ENCODE measurements around the gene CASZ1. TPM values are rescaled to one million over a fixed set of nuclear protein-coding genes. Genes with fewer than 3 reads are reported as not detected.
A peak's percentile ranks its signal among the peaks of the same experiment; 100 is the strongest.

The CASZ1 gene
- total and polyA plus RNA-seq, 12 donors = 19.5 to 79.8 (median 64.7) TPM

DNA sequence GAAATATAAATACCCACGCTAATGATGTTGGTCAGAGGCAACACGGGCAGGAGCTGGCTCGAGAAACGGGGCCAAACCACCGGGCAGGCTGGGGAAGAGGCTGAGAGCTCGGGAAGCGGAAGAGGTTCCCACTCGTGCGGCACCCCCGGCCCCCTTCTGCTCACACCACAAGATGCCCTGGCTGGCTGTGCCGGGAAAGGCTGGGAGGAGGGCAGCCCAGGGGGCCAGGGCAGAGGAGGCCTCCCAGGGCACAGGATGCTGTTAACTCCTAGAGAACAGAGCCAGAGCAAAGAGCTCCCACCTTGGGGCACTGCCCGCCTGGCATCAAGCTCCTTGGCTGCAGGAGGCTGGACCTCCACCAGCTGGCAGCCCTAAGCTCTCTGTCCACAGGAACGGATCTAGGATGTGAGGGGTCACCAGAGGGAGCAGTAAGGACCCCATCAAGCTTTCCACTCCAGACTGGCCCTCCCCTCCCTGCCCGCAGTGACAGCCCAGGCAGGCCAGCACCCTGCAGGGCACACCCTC lies 44.8 kb downstream of the CASZ1 start:
- H3K27me3 ChIP-seq = no peaks in the 10 kb centered on the region
- 37 to 53% methylated on average over 14 of the region's 14 CpGs for whole genome bisulfite sequencing, 2 donors
- peaks cover 0 to 8% (median 0%) of the 10 kb centered on the region in 9 donors for H3K36me3 ChIP-seq
- H3K27ac ChIP-seq = peak overlapping the region in 3 of 10 donors; percentile 33 to 40 (median 34)
- TF ChIP-seq, protein P1, sequence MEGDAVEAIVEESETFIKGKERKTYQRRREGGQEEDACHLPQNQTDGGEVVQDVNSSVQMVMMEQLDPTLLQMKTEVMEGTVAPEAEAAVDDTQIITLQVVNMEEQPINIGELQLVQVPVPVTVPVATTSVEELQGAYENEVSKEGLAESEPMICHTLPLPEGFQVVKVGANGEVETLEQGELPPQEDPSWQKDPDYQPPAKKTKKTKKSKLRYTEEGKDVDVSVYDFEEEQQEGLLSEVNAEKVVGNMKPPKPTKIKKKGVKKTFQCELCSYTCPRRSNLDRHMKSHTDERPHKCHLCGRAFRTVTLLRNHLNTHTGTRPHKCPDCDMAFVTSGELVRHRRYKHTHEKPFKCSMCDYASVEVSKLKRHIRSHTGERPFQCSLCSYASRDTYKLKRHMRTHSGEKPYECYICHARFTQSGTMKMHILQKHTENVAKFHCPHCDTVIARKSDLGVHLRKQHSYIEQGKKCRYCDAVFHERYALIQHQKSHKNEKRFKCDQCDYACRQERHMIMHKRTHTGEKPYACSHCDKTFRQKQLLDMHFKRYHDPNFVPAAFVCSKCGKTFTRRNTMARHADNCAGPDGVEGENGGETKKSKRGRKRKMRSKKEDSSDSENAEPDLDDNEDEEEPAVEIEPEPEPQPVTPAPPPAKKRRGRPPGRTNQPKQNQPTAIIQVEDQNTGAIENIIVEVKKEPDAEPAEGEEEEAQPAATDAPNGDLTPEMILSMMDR (IDR thresholded peaks at IDR 0.05) = peak in 1 of 9 donors; percentile 7
- DNase-seq (no peak), ATAC-seq (peak in 4 of 8 donors; percentile 3 to 30 (median 18))
- intact Hi-C loops (cut with DNase I) = loop anchor here in 2 of 10 donors (5.0 kb wide), 1 partner anchor 36 kb away; no protein-coding TSS in a partner anchor
- H3K9me3 ChIP-seq = no peaks in the 10 kb centered on the region
- peaks cover 9 to 52% (median 35%) of the 10 kb centered on the region in 9 donors for H3K4me1 ChIP-seq
- H3K4me3 ChIP-seq = no peak overlapping the region

DNA sequence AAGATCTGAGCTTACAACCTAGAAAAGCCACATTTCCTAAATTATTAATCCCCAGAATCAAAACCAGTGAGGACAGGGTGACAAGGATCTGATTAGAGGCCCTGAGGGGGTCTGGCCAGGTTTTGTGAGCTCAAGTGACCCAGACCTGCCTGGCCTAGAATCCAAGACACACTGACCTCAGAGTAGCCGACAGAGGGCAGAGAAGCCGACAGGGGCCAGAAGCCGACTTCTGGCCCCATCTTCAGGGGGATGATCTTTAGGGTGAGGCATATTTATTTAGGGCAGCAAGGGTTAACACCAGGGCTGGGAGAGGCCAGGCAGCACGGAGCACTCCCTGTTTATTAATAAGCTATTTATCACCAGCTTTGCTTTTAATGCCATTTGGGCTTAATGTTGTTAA lies 45.3 kb downstream of the CASZ1 start:
- peaks cover 8 to 52% (median 35%) of the 10 kb centered on the region in 9 donors for H3K4me1 ChIP-seq
- DNase-seq (no peak), ATAC-seq (no peak)
- H3K4me3 ChIP-seq = no peak overlapping the region
- intact Hi-C loops (cut with DNase I) = loop anchor here in 2 of 10 donors (5.0 kb wide), 1 partner anchor 36 kb away; no protein-coding TSS in a partner anchor
- H3K27me3 ChIP-seq = no peaks in the 10 kb centered on the region
- H3K9me3 ChIP-seq = no peaks in the 10 kb centered on the region
- H3K27ac ChIP-seq = peak overlapping the region in 1 of 10 donors; percentile 33
- TF ChIP-seq, protein P1 (IDR thresholded peaks at IDR 0.05) = peak in 1 of 9 donors; percentile 7
- WGBS, 2 donors = 31 to 51% methylated on average over 4 of the region's 4 CpGs
- H3K36me3 ChIP-seq = peaks cover 0 to 8% (median 0%) of the 10 kb centered on the region in 9 donors

DNA sequence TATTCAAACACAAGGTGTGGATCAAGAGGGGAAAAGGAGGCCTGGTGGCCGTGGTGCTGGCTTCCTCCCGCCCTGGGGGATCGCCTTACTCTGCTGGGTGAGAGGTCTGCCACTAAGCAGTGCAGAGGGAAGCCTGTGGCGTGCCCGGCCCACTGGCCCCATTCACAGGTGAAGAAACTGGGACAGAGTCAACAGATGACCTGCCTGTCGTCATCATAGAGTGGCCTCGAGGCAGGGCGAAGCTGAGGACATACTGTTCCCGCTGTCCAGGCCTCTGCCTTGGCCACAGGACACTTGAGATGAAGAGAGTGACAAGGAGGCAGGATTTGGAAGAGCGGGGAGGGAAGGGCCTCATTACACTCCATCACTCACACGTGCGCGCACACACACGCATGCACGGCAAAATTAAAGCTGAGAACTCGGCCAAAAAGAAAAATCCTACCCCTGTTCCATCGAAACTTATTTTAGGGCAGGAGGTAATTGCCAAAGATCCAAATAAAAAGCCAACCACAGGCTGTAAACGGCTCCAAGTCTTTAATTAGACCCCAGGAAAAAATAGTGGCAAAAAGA lies 50.5 kb downstream of the CASZ1 start:
- intact Hi-C loops (cut with DNase I) = loop anchor here in 1 of 10 donors (5.0 kb wide), 1 partner anchor 41 kb away; no protein-coding TSS in a partner anchor
- Histone ChIP-seq H3K4me3 (no peak overlapping the region), H3K4me1 (peaks cover 0 to 64% (median 27%) of the 10 kb centered on the region in 9 donors), H3K9me3 (no peaks in the 10 kb centered on the region), H3K36me3 (peaks cover 0 to 8% (median 0%) of the 10 kb centered on the region in 9 donors), H3K27me3 (peaks cover 0 to 4% (median 0%) of the 10 kb centered on the region in 7 donors), H3K27ac (peak overlapping the region in 7 of 10 donors; percentile 39 to 72 (median 57))
- DNase-seq (no peak), ATAC-seq (peak; percentile 25 to 87 (median 65))
- WGBS, 2 donors = 60 to 66% methylated on average over 18 of the region's 18 CpGs
- TF ChIP-seq, protein P1 (IDR thresholded peaks at IDR 0.05) = no peak

DNA sequence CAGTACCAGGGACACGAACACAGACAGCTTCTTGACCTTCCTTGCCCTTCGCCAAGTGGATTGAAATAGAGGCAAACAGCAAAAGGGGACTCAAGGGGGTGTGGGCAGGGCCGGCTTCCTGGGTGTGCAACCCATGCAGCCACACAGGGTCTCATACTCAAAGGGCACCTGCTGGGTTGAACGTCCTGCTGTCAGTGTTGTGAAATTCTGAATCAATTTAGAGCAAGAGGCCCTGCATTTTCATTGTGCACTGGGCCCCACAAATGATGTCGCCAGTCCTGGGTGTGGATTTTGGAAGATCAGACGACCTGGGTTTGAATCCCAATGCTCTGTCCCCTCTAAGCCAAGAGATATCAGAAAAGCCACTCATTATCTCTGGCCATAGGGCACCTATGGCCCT lies 51.1 kb downstream of the CASZ1 start:
- TF ChIP-seq, protein P1 (IDR thresholded peaks at IDR 0.05) = no peak
- DNase-seq (no peak), ATAC-seq (no peak)
- Histone ChIP-seq H3K36me3 (peaks cover 0 to 8% (median 0%) of the 10 kb centered on the region in 9 donors), H3K4me1 (peaks cover 0 to 58% (median 27%) of the 10 kb centered on the region in 9 donors), H3K4me3 (no peak overlapping the region), H3K9me3 (no peaks in the 10 kb centered on the region), H3K27ac (peak overlapping the region in 8 of 10 donors; percentile 22 to 72 (median 54)), H3K27me3 (peaks cover 0 to 4% (median 0%) of the 10 kb centered on the region in 7 donors)
- 54 to 76% methylated on average over 6 of the region's 6 CpGs for WGBS, 2 donors
- intact Hi-C loops (cut with DNase I) = loop anchor here in 1 of 10 donors (5.0 kb wide), 1 partner anchor 42 kb away; no protein-coding TSS in a partner anchor
